K562 (cell line): Measurements from ENCODE around the gene TLR6. TPM values are rescaled to one million over a fixed set of nuclear protein-coding genes. Genes with fewer than 3 reads are reported as not detected.
A peak's percentile ranks its signal among the peaks of the same experiment; 100 is the strongest.

ENCODE experiments used
- ATF3 ChIP-seq, 2 experiments: fragments of 450-650 bp in 1 of 2; sonication (generic) in 1 of 2; formaldehyde crosslinking in 1 of 2; IDR thresholded peaks in 1 of 2; conservative IDR thresholded peaks in 1 of 2; 2 replicates each; pipeline versions ENCODE4 v1.6.1 to v1.8.1; 2016 to 2023; ENCODE audit warnings: mild to moderate bottlenecking in 2 of 2, moderate library complexity in 2 of 2, inconsistent platforms in 1 of 2, missing genetic modification reagents in 1 of 2
- COPS2 ChIP-seq: fragments of 450-650 bp; conservative IDR thresholded peaks from 2 replicates; pipeline ENCODE4 v1.6.1; 2016; ENCODE audit warnings: mild to moderate bottlenecking, moderate library complexity
- FOXA1 ChIP-seq: fragments of 450-650 bp; IDR thresholded peaks from 2 replicates; pipeline ENCODE4 v1.6.1; 2016; ENCODE audit warnings: mild to moderate bottlenecking, borderline replicate concordance
- GABPA ChIP-seq: fragments of 200-800 bp; sonication (Bioruptor generic); conservative IDR thresholded peaks from 2 replicates; pipeline ENCODE4 v1.6.1; 2016; ENCODE audit warnings: low read depth, missing genetic modification characterization, missing compliant biosample characterization
- GABPB1 ChIP-seq: sonication (generic); formaldehyde crosslinking; IDR thresholded peaks from 2 replicates; pipeline ENCODE4 v1.8.0; 2022; ENCODE audit warnings: mild to moderate bottlenecking, missing genetic modification reagents
- HEY1 ChIP-seq: fragments of 250-450 bp; sonication (Bioruptor Pico); IDR thresholded peaks from 2 replicates; pipeline ENCODE4 v1.5.0; 2020; ENCODE audit warnings: mild to moderate bottlenecking, moderate library complexity, borderline replicate concordance
- JUN ChIP-seq, 2 experiments: sonication (generic) in 1 of 2; formaldehyde crosslinking in 1 of 2; IDR thresholded peaks; 2 replicates each; pipeline versions ENCODE4 v1.6.1 to v1.8.0; 2012 to 2022; ENCODE audit warnings: borderline replicate concordance in 2 of 2, mild to moderate bottlenecking in 2 of 2, improper control_type of control experiment in 1 of 2, low read depth in 1 of 2, low read length in 1 of 2, missing genetic modification reagents in 1 of 2
- LARP7 ChIP-seq: fragments of 450-650 bp; IDR thresholded peaks from 2 replicates; pipeline ENCODE4 v1.6.1; 2016
- MIER1 ChIP-seq: fragments of 450-650 bp; IDR thresholded peaks from 2 replicates; pipeline ENCODE4 v1.6.1; 2016; ENCODE audit warnings: antibody characterized with exemption, mild to moderate bottlenecking, low read depth
- MXI1 ChIP-seq: IDR thresholded peaks from 2 replicates; pipeline ENCODE4 v1.6.1; 2011; ENCODE audit warnings: low read depth, mild to moderate bottlenecking, improper control_type of control experiment, low read length
- NBN ChIP-seq: fragments of 450-650 bp; IDR thresholded peaks from 2 replicates; pipeline ENCODE4 v1.6.1; 2016; ENCODE audit warnings: low read depth, mild to moderate bottlenecking
- NFATC3 ChIP-seq: fragments of 450-650 bp; IDR thresholded peaks from 2 replicates; pipeline ENCODE4 v1.6.1; 2017; ENCODE audit warnings: mild to moderate bottlenecking
- RBFOX2 ChIP-seq: fragments of 200-400 bp; formaldehyde crosslinking; IDR thresholded peaks from 2 replicates; pipeline ENCODE4 v1.6.1; 2017; ENCODE audit warnings: low read depth, mild to moderate bottlenecking, low read length, moderate library complexity
- RREB1 ChIP-seq: fragments of 250-450 bp; sonication (Bioruptor Pico); IDR thresholded peaks from 2 replicates; pipeline ENCODE4 v1.4.0; 2020
- THAP7 ChIP-seq: fragments of 250-450 bp; sonication (Bioruptor Pico); IDR thresholded peaks from 2 replicates; pipeline ENCODE4 v1.5.0; 2021
- ZNF277 ChIP-seq: fragments of 250-450 bp; sonication (Bioruptor Pico); IDR thresholded peaks from 2 replicates; pipeline ENCODE4 v1.8.0; 2022; ENCODE audit warnings: inconsistent platforms, mild to moderate bottlenecking, moderate library complexity, borderline replicate concordance
- ZNF395 ChIP-seq: fragments of 200-800 bp; sonication (Bioruptor generic); IDR thresholded peaks from 2 replicates; pipeline ENCODE4 v1.6.1; 2017; ENCODE audit warnings: missing genetic modification characterization, missing compliant biosample characterization
- ZNF444 ChIP-seq: fragments of 250-450 bp; sonication (Bioruptor Pico); IDR thresholded peaks from 2 replicates; pipeline ENCODE4 v1.4.0; 2020; ENCODE audit warnings: mild to moderate bottlenecking, moderate library complexity
- ZNF507 ChIP-seq: conservative IDR thresholded peaks from 2 replicates; pipeline ENCODE4 v1.6.1; 2017; ENCODE audit warnings: missing genetic modification characterization, missing compliant biosample characterization
- polyA plus RNA-seq, 8 experiments: library from polyadenylated mRNA; depleted of rRNA in 4 of 8; stranded (reverse) in 5 of 8; unstranded in 3 of 8; fragments of >200 nt; fragmentation: Nextera tagmentation in 2 of 8; fragmentation: Illumina TruSeq in 1 of 8; extraction: Ambion mirVana in 2 of 8; extraction: Trizol in 1 of 8; gene quantifications; 2 replicates each; pipeline versions ENCODE4 v1.2.1 to v1.2.3, GENCODE V29; 2011 to 2014; ENCODE audit warnings: inconsistent platforms in 1 of 8, missing spikeins in 1 of 8
- total RNA-seq, 7 experiments: library from RNA; depleted of rRNA in 6 of 7; stranded (reverse); fragments of >200 nt in 6 of 7; fragmentation: Illumina TruSeq in 2 of 7; extraction: Trizol in 2 of 7; gene quantifications; 2 replicates each; pipeline versions ENCODE4 v1.2.1 to v1.2.3, GENCODE V29; 2011 to 2021; ENCODE audit warnings: low replicate concordance in 1 of 7

TLR6 gene
- total and polyA plus RNA-seq, 9 of the 15 experiments (the other 6 are each of a cell fraction or from before 2014, with no cell fraction given): 0.08 to 1.9 (median 0.91) TPM

- TF ChIP-seq ATF3 (IDR thresholded peaks at IDR 0.05): peak; percentile 37
- no peak for TF ChIP-seq ATF3 (CRISPR knock-in tag; conservative IDR thresholded peaks at IDR 0.05)
- TF ChIP-seq RBFOX2: no peak
- no peak for TF ChIP-seq THAP7 (CRISPR knock-in tag)
- no peak for TF ChIP-seq ZNF507
- TF ChIP-seq NFATC3: no peak
- peak; percentile 33; the same call in 1 of the 2 replicates for TF ChIP-seq JUN (IDR thresholded peaks at IDR 0.05; ENCODE audit: borderline replicate concordance, low read depth, low read length)
- TF ChIP-seq JUN (CRISPR knock-in tag; IDR thresholded peaks at IDR 0.05; ENCODE audit: borderline replicate concordance): no peak
- TF ChIP-seq MXI1: no peak
- TF ChIP-seq ZNF277 (CRISPR knock-in tag): no peak
- no peak for TF ChIP-seq GABPB1 (CRISPR knock-in tag)
- TF ChIP-seq FOXA1: 0 out of 2 replicates have a peak, but pooled peaks have one; percentile 55
- no peak for TF ChIP-seq COPS2
- TF ChIP-seq LARP7: no peak
- no peak for TF ChIP-seq MIER1
- no peak for TF ChIP-seq RREB1 (CRISPR knock-in tag)
- TF ChIP-seq ZNF395 (CRISPR knock-in tag): no peak
- no peak for TF ChIP-seq ZNF444 (CRISPR knock-in tag)
- no peak for TF ChIP-seq GABPA
- no peak for TF ChIP-seq HEY1 (CRISPR knock-in tag)
- no peak for TF ChIP-seq NBN
These were observed 16.0 kb upstream of the TLR6 start (continued) for GRCh38 chr4:38872620-38873019.
